Astrocyte (in vitro differentiated cells and primary cell): ENCODE data around the gene LYST. TPM values are rescaled to one million over a fixed set of nuclear protein-coding genes. Genes with fewer than 3 reads are reported as not detected.
A peak's percentile ranks its signal among the peaks of the same experiment; 100 is the strongest.

Experiments
- DNase-seq: peaks from one replicate; pipeline ENCODE4 v3.0.0-alpha.2; 2010; ENCODE audit warnings: low read depth
- FAIRE-seq: peaks from 2 replicates; lab custom pipeline; 2011; peaks lifted over from hg19 to GRCh38; lab: Jason Lieb, UNC
- H2AFZ ChIP-seq: 2 replicates; pipeline ENCODE4 v1.6.0; 2012; ENCODE audit warnings: low read depth, low read length, inconsistent platforms
- H3K27ac ChIP-seq: 2 replicates; pipeline ENCODE4 v1.5.1; 2011; ENCODE audit warnings: low read depth, low read length, inconsistent platforms
- H3K27me3 ChIP-seq: 2 replicates; pipeline ENCODE4 v1.6.0; 2011; ENCODE audit warnings: low read length, inconsistent platforms; ENCODE audit not compliant: insufficient read depth
- H3K36me3 ChIP-seq: 2 replicates; pipeline ENCODE4 v1.5.1; 2011; ENCODE audit warnings: low read length, inconsistent platforms; ENCODE audit not compliant: insufficient read depth
- H3K4me1 ChIP-seq: 2 replicates; pipeline ENCODE4 v1.5.1; 2011; ENCODE audit warnings: low read length, inconsistent platforms; ENCODE audit not compliant: insufficient read depth
- H3K4me2 ChIP-seq: 2 replicates; pipeline ENCODE4 v1.6.0; 2012; ENCODE audit warnings: low read length, inconsistent platforms
- H3K4me3 ChIP-seq: 2 replicates; pipeline ENCODE4 v1.5.1; 2011; ENCODE audit warnings: low read depth, mild to moderate bottlenecking, low read length, inconsistent platforms; ENCODE audit not compliant: insufficient read depth
- H3K79me2 ChIP-seq: 2 replicates; pipeline ENCODE4 v1.6.0; 2012; ENCODE audit warnings: mild to moderate bottlenecking, low read length, inconsistent platforms; ENCODE audit not compliant: insufficient read depth
- H3K9ac ChIP-seq: 2 replicates; pipeline ENCODE4 v1.6.0; 2012; ENCODE audit warnings: mild to moderate bottlenecking, low read length, inconsistent platforms
- H3K9me3 ChIP-seq: 2 replicates; pipeline ENCODE4 v1.5.1; 2012; ENCODE audit warnings: low read depth, mild to moderate bottlenecking, low read length, inconsistent platforms; ENCODE audit not compliant: insufficient read depth
- H4K20me1 ChIP-seq: 2 replicates; pipeline ENCODE4 v1.6.0; 2012; ENCODE audit warnings: low read length, inconsistent platforms; ENCODE audit not compliant: insufficient read depth
- H3K27ac Mint-ChIP-seq: one replicate; pipeline ENCODE4 v1.8.0; 2021; ENCODE audit warnings: mild to moderate bottlenecking, mixed read lengths; ENCODE audit not compliant: unreplicated experiment
- H3K27me3 Mint-ChIP-seq: one replicate; pipeline ENCODE4 v1.8.0; 2021; ENCODE audit warnings: low read depth, mixed read lengths; ENCODE audit not compliant: unreplicated experiment
- H3K36me3 Mint-ChIP-seq: one replicate; pipeline ENCODE4 v1.8.0; 2021; ENCODE audit warnings: low read depth, mixed read lengths; ENCODE audit not compliant: unreplicated experiment
- H3K4me1 Mint-ChIP-seq: one replicate; pipeline ENCODE4 v1.8.0; 2021; ENCODE audit warnings: low read depth, mixed read lengths; ENCODE audit not compliant: unreplicated experiment
- H3K4me3 Mint-ChIP-seq: one replicate; pipeline ENCODE4 v1.8.0; 2021; ENCODE audit warnings: mild to moderate bottlenecking, moderate library complexity, mixed read lengths; ENCODE audit not compliant: unreplicated experiment
- H3K9me3 Mint-ChIP-seq: one replicate; pipeline ENCODE4 v1.8.0; 2021; ENCODE audit warnings: mild to moderate bottlenecking, mixed read lengths; ENCODE audit not compliant: unreplicated experiment
- EZH2 ChIP-seq: IDR thresholded peaks from 2 replicates; pipeline ENCODE4 v1.6.1; 2012; ENCODE audit warnings: mild to moderate bottlenecking, low read length, inconsistent platforms; ENCODE audit not compliant: insufficient read depth
- total RNA-seq: library from RNA; stranded (reverse); gene quantifications from 2 replicates; pipeline ENCODE4 v1.2.1, GENCODE V29; 2021
- TF ChIP-seq, protein P1 (sequence below): IDR thresholded peaks from 2 replicates; pipeline ENCODE4 v1.5.1; 2011; ENCODE audit warnings: low read depth, mild to moderate bottlenecking, inconsistent platforms, low read length, moderate library complexity; ENCODE audit not compliant: insufficient read depth

LYST gene
- total RNA-seq, 1 donor from 2014 or later: 15.7 TPM

DNA sequence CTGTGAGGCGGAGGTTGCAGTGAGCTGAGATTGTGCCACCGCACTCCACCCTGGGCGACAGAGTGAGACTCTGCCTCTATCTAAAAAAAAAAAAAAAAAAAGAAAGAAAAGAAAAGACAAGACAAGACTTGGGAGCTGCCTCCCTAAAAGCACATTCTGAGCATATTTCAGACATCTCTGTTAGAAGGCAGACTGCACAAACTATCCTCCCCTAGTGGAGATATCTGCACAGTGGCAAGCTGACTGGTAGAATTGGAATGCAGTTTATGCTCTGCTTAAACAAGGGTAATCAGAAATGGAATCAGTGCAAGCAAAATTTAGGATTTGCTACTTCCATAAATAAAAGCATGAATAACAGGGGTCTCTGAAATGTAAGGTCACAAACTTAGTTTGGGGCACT lies 248.9 kb downstream of the LYST start:
- no peak overlapping the region for H3K27ac Mint-ChIP-seq
- no peaks in the 10 kb centered on the region for H3K9me3 Mint-ChIP-seq
- Histone ChIP-seq H3K27me3 (no peaks in the 10 kb centered on the region), H3K9me3 (no peaks in the 10 kb centered on the region), H3K4me2 (no peak overlapping the region), H4K20me1 (no peaks in the 10 kb centered on the region), H3K4me3 (no peak overlapping the region), H3K27ac (no peak overlapping the region), H3K4me1 (no peaks in the 10 kb centered on the region), H3K79me2 (no peaks in the 10 kb centered on the region), H3K9ac (no peak overlapping the region), H2AFZ (no peak overlapping the region), H3K36me3 (no peaks in the 10 kb centered on the region)
- H3K4me3 Mint-ChIP-seq: no peak overlapping the region
- DNase-seq (peak; percentile 62), FAIRE-seq (no peak)
- no peaks in the 10 kb centered on the region for H3K36me3 Mint-ChIP-seq
- H3K27me3 Mint-ChIP-seq: peaks cover 7% of the 10 kb centered on the region
- no peak for TF ChIP-seq EZH2
- TF ChIP-seq, protein P1, sequence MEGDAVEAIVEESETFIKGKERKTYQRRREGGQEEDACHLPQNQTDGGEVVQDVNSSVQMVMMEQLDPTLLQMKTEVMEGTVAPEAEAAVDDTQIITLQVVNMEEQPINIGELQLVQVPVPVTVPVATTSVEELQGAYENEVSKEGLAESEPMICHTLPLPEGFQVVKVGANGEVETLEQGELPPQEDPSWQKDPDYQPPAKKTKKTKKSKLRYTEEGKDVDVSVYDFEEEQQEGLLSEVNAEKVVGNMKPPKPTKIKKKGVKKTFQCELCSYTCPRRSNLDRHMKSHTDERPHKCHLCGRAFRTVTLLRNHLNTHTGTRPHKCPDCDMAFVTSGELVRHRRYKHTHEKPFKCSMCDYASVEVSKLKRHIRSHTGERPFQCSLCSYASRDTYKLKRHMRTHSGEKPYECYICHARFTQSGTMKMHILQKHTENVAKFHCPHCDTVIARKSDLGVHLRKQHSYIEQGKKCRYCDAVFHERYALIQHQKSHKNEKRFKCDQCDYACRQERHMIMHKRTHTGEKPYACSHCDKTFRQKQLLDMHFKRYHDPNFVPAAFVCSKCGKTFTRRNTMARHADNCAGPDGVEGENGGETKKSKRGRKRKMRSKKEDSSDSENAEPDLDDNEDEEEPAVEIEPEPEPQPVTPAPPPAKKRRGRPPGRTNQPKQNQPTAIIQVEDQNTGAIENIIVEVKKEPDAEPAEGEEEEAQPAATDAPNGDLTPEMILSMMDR: peak; percentile 37
- peaks cover 8% of the 10 kb centered on the region for H3K4me1 Mint-ChIP-seq

DNA sequence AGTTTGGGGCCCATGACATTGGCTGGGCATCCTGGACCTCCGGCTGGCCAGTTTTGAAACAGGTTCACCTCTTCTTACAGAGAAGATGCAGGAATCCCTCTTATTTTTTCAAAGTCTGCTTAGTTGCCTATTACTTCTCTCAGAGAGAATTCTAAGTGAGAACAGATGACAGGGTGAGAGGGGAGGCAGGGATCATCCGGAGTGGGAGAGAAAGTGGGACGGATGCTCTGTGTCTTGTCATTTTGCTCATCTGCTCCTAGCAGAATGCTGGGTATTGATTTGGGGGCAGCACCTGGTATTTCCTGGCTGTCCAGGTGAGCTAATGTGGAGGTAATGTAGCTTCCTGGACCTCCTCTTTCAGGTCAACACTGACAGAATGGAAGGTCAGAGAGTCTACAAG lies 249.6 kb downstream of the LYST start:
- Mint-ChIP-seq H3K9me3 (no peaks in the 10 kb centered on the region), H3K4me1 (peaks cover 8% of the 10 kb centered on the region), H3K27ac (no peak overlapping the region), H3K36me3 (no peaks in the 10 kb centered on the region), H3K27me3 (peaks cover 7% of the 10 kb centered on the region), H3K4me3 (no peak overlapping the region)
- no peaks in the 10 kb centered on the region for H3K36me3 ChIP-seq
- TF ChIP-seq, protein P1: no peak
- TF ChIP-seq EZH2: no peak
- no peak overlapping the region for H3K4me2 ChIP-seq
- no peaks in the 10 kb centered on the region for H4K20me1 ChIP-seq
- H3K79me2 ChIP-seq: no peaks in the 10 kb centered on the region
- H3K4me3 ChIP-seq: no peak overlapping the region
- no peak overlapping the region for H3K27ac ChIP-seq
- no peaks in the 10 kb centered on the region for H3K27me3 ChIP-seq
- H3K4me1 ChIP-seq: no peaks in the 10 kb centered on the region
- no peak overlapping the region for H2AFZ ChIP-seq
- no peak for FAIRE-seq
- no peak for DNase-seq
- no peaks in the 10 kb centered on the region for H3K9me3 ChIP-seq
- no peak overlapping the region for H3K9ac ChIP-seq

DNA sequence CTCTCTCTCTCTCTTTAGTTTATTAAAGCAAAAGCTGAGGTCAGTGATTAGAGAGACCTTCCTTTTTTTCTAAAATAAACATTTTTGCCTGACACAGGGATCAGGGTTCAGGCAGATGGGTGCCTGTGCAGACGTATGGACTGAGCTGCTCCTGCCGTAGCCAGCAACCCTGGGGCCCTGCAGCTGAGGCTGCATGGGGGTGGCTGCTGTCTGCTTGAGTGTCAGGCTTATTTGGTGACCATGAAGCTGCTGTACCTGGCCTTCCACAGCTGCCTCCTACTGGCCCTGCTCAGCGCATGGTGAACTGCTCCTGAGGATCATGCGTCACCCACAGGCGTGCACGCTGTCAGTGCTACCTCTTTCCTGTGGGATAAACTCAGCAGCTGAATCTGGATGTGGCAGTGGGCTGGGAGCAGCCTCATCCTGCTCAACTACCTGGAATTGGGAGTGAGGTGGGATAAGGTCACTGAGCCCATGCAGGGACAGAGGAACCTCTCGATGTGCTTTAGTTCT lies 252.2 kb downstream of the LYST start:
- H4K20me1 ChIP-seq: no peaks in the 10 kb centered on the region
- H3K4me1 Mint-ChIP-seq: peaks cover 8% of the 10 kb centered on the region
- FAIRE-seq (no peak), DNase-seq (no peak)
- H3K4me3 Mint-ChIP-seq: no peak overlapping the region
- no peaks in the 10 kb centered on the region for H3K27me3 ChIP-seq
- no peaks in the 10 kb centered on the region for H3K36me3 Mint-ChIP-seq
- H3K9me3 ChIP-seq: no peaks in the 10 kb centered on the region
- H3K27ac Mint-ChIP-seq: no peak overlapping the region
- peaks cover 10% of the 10 kb centered on the region for H3K27me3 Mint-ChIP-seq
- no peaks in the 10 kb centered on the region for H3K9me3 Mint-ChIP-seq
- no peak overlapping the region for H3K9ac ChIP-seq
- H2AFZ ChIP-seq: no peak overlapping the region
- no peak overlapping the region for H3K4me2 ChIP-seq
- no peak overlapping the region for H3K27ac ChIP-seq
- H3K79me2 ChIP-seq: no peaks in the 10 kb centered on the region
- H3K4me1 ChIP-seq: no peaks in the 10 kb centered on the region
- H3K4me3 ChIP-seq: no peak overlapping the region
- TF ChIP-seq, protein P1: no peak
- no peak for TF ChIP-seq EZH2
- H3K36me3 ChIP-seq: no peaks in the 10 kb centered on the region
